ENCODE data around the gene INA. TPM values are rescaled to one million over a fixed set of nuclear protein-coding genes. Genes with fewer than 3 reads are reported as not detected.
A peak's percentile ranks its signal among the peaks of the same experiment; 100 is the strongest.

Gene INA
- total and polyA plus RNA-seq, 12 donors = 0.18 to 18.3 (median 6.8) TPM; not detected in 1

GRCh38 chr10:103259989-103260388, 16.9 kb upstream of the INA start:
- H3K36me3 ChIP-seq (replicated peaks in 1 of 2) = no peaks in the 10 kb centered on the region
- 84 to 90% (median 86%) methylated on average over 2 to 5 of the region's 5 CpGs for WGBS, 4 donors
- no peak for DNase-seq
- TF ChIP-seq CTCF (IDR thresholded peaks at IDR 0.05) = no peak
- no peak for TF ChIP-seq POLR2A (IDR thresholded peaks at IDR 0.05)
- no peak overlapping the region for H3K4me3 ChIP-seq
- no peak overlapping the region for H3K27ac ChIP-seq
- no peaks in the 10 kb centered on the region for H3K4me1 ChIP-seq (replicated peaks in 1 of 2)
- H3K27me3 ChIP-seq = no peaks in the 10 kb centered on the region
- no peaks in the 10 kb centered on the region for H3K9me3 ChIP-seq (replicated peaks in 1 of 3)
- intact Hi-C loops (cut with DNase I) = no loop called here

- Histone ChIP-seq H3K4me1 (replicated peaks in 1 of 2) (no peaks in the 10 kb centered on the region), H3K36me3 (replicated peaks in 1 of 2) (no peaks in the 10 kb centered on the region), H3K4me3 (no peak overlapping the region), H3K27me3 (no peaks in the 10 kb centered on the region), H3K9me3 (replicated peaks in 1 of 3) (no peaks in the 10 kb centered on the region), H3K27ac (no peak overlapping the region)
- no peak for DNase-seq
- 59 to 84% (median 75%) methylated on average over 3 of the region's 3 CpGs for WGBS, 4 donors
- TF ChIP-seq CTCF (IDR thresholded peaks at IDR 0.05) (no peak), POLR2A (IDR thresholded peaks at IDR 0.05) (no peak)
- intact Hi-C loops (cut with DNase I) = no loop called here
Measured at GRCh38 chr10:103262229-103262628, 14.7 kb upstream of the INA start.

GRCh38 chr10:103265717-103266329, 11.1 kb upstream of the INA start:
- H3K27ac ChIP-seq = no peak overlapping the region
- peak; percentile 57 to 83 (median 75) for DNase-seq
- TF ChIP-seq CTCF (IDR thresholded peaks at IDR 0.05) (no peak), POLR2A (IDR thresholded peaks at IDR 0.05) (no peak)
- 29 to 38% (median 34%) methylated on average over 11 of the region's 11 CpGs for WGBS, 4 donors
- no peaks in the 10 kb centered on the region for H3K9me3 ChIP-seq (replicated peaks in 1 of 3)
- H3K4me1 ChIP-seq (replicated peaks in 1 of 2) = no peaks in the 10 kb centered on the region
- H3K4me3 ChIP-seq = no peak overlapping the region
- no peaks in the 10 kb centered on the region for H3K27me3 ChIP-seq
- no peaks in the 10 kb centered on the region for H3K36me3 ChIP-seq (replicated peaks in 1 of 2)
- intact Hi-C loops (cut with DNase I) = no loop called here

- Histone ChIP-seq H3K4me3 (no peak overlapping the region), H3K9me3 (replicated peaks in 1 of 3) (no peaks in the 10 kb centered on the region), H3K36me3 (replicated peaks in 1 of 2) (no peaks in the 10 kb centered on the region), H3K4me1 (replicated peaks in 1 of 2) (peaks cover 8 to 20% of the 10 kb centered on the region in 2 donors), H3K27ac (peak overlapping the region in 1 of 5 donors; percentile 67), H3K27me3 (peaks cover 21% of the 10 kb centered on the region)
- DNase-seq = peak; percentile 59 to 84 (median 75)
- intact Hi-C loops (cut with DNase I) = no loop called here
- 19 to 44% (median 30%) methylated on average over 4 of the region's 4 CpGs for WGBS, 4 donors
- TF ChIP-seq POLR2A (IDR thresholded peaks at IDR 0.05) (no peak), CTCF (IDR thresholded peaks at IDR 0.05) (no peak)
Measured at GRCh38 chr10:103273041-103273441, 3.9 kb upstream of the INA start.
